ENCODE measurements around the gene ATP8A1.

GRCh38 chr4:42453612-42454011, 203.3 kb downstream of the ATP8A1 start:
- no peak for TF ChIP-seq POLR2A (IDR thresholded peaks at IDR 0.05)
- TF ChIP-seq, protein P1, sequence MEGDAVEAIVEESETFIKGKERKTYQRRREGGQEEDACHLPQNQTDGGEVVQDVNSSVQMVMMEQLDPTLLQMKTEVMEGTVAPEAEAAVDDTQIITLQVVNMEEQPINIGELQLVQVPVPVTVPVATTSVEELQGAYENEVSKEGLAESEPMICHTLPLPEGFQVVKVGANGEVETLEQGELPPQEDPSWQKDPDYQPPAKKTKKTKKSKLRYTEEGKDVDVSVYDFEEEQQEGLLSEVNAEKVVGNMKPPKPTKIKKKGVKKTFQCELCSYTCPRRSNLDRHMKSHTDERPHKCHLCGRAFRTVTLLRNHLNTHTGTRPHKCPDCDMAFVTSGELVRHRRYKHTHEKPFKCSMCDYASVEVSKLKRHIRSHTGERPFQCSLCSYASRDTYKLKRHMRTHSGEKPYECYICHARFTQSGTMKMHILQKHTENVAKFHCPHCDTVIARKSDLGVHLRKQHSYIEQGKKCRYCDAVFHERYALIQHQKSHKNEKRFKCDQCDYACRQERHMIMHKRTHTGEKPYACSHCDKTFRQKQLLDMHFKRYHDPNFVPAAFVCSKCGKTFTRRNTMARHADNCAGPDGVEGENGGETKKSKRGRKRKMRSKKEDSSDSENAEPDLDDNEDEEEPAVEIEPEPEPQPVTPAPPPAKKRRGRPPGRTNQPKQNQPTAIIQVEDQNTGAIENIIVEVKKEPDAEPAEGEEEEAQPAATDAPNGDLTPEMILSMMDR (IDR thresholded peaks at IDR 0.05) = no peak
